Measurements from ENCODE around the gene VAMP5.
"Not testable (repeated sequence)": the region's sequence is repeated elsewhere in the genome, so short reads cannot be mapped to it uniquely, and the experiment has no call there.

The VAMP5 gene

GRCh38 chr2:85560403-85560726 is 23.9 kb upstream of the VAMP5 start:
- H2BK5ac ChIP-seq (ENCODE audit: low read depth, low read length, poor library complexity); H3K79me2 ChIP-seq (ENCODE audit: control insufficient read depth, insufficient read depth, low read length, poor library complexity); H4K91ac ChIP-seq (ENCODE audit: low read depth, low read length); H2BK120ac ChIP-seq (ENCODE audit: insufficient read depth, low read length, poor library complexity); H2AFZ ChIP-seq (ENCODE audit: insufficient read depth, low read length, poor library complexity); H3K27me3 ChIP-seq (ENCODE audit: insufficient read depth, low read length); H2AK5ac ChIP-seq (ENCODE audit: low read length); H3K23ac ChIP-seq (ENCODE audit: low read length); H3K27ac ChIP-seq (ENCODE audit: low read depth, low read length); H4K8ac ChIP-seq (ENCODE audit: low read depth, low read length); H3K79me1 ChIP-seq (ENCODE audit: low read length); DNase-seq; H3K14ac ChIP-seq (ENCODE audit: low read length); H3K18ac ChIP-seq (ENCODE audit: low read length); H4K12ac ChIP-seq (ENCODE audit: low read depth, low read length); H2BK12ac ChIP-seq (ENCODE audit: low read length); H3K4me3 ChIP-seq (ENCODE audit: low read depth, low read length); H3K9me3 ChIP-seq (ENCODE audit: insufficient read depth, low read depth, low read length); H3K4me1 ChIP-seq (ENCODE audit: control insufficient read depth in 1 of 2, insufficient read depth in 2 of 2, low read length in 2 of 2); H3K9ac ChIP-seq (ENCODE audit: low read length): not testable (repeated sequence)
- Histone ChIP-seq H3K4ac (ENCODE audit: low read depth, low read length) (peak overlapping the region; percentile 38), H3K36me3 (ENCODE audit: control insufficient read depth in 1 of 2, insufficient read depth in 2 of 2, low read length in 2 of 2) (peaks cover 7 to 13% of the 10 kb centered on the region in 2 experiments), H3K4me2 (ENCODE audit: low read length) (peak overlapping the region; percentile 97)
- WGBS (ENCODE audit: extremely low coverage, insufficient coverage, insufficient read length): no CpG with 5 or more reads among the region's 12 CpGs

GRCh38 chr2:85560812-85561279 is 23.4 kb upstream of the VAMP5 start:
- Histone ChIP-seq H4K8ac (ENCODE audit: low read depth, low read length) (peak overlapping the region; percentile 6), H3K27ac (ENCODE audit: low read depth, low read length) (no peak overlapping the region), H2BK120ac (ENCODE audit: insufficient read depth, low read length, poor library complexity) (peak overlapping the region; percentile 68), H3K36me3 (ENCODE audit: control insufficient read depth in 1 of 2, insufficient read depth in 2 of 2, low read length in 2 of 2) (peaks cover 7 to 13% of the 10 kb centered on the region in 2 experiments), H3K27me3 (ENCODE audit: insufficient read depth, low read length) (no peaks in the 10 kb centered on the region), H3K18ac (ENCODE audit: low read length) (peak overlapping the region; percentile 2), H3K9me3 (ENCODE audit: insufficient read depth, low read depth, low read length) (no peaks in the 10 kb centered on the region), H3K4ac (ENCODE audit: low read depth, low read length) (peak overlapping the region; percentile 38), H2AFZ (ENCODE audit: insufficient read depth, low read length, poor library complexity) (peak overlapping the region; percentile 33), H2BK12ac (ENCODE audit: low read length) (no peak overlapping the region), H3K23ac (ENCODE audit: low read length) (no peak overlapping the region), H3K4me3 (ENCODE audit: low read depth, low read length) (peak overlapping the region; percentile 87), H4K12ac (ENCODE audit: low read depth, low read length) (peak overlapping the region; percentile 5), H4K91ac (ENCODE audit: low read depth, low read length) (peak overlapping the region; percentile 29), H3K79me1 (ENCODE audit: low read length) (peaks cover 5% of the 10 kb centered on the region), H3K79me2 (ENCODE audit: control insufficient read depth, insufficient read depth, low read length, poor library complexity) (peaks cover 6% of the 10 kb centered on the region), H3K14ac (ENCODE audit: low read length) (no peak overlapping the region), H3K4me2 (ENCODE audit: low read length) (peak overlapping the region; percentile 97), H3K4me1 (ENCODE audit: control insufficient read depth in 1 of 2, insufficient read depth in 2 of 2, low read length in 2 of 2) (no peaks in the 10 kb centered on the region), H3K9ac (ENCODE audit: low read length) (peak overlapping the region; percentile 90), H2AK5ac (ENCODE audit: low read length) (peak overlapping the region; percentile 13), H2BK5ac (ENCODE audit: low read depth, low read length, poor library complexity) (no peak overlapping the region)
- no CpG with 5 or more reads among the region's 14 CpGs for WGBS (ENCODE audit: extremely low coverage, insufficient coverage, insufficient read length)
- DNase-seq: no peak

GRCh38 chr2:85561280-85562212 is 22.7 kb upstream of the VAMP5 start, which contains the start of gene GGCX:
Gene GGCX, minus strand, starts transcription at chr2:85561493. Its CDS starts 65 bp downstream, at chr2:85561428.
- H3K23ac ChIP-seq (ENCODE audit: low read length): no peak within 1 kb of the TSS
- peak within 1 kb of the TSS; percentile 95 for H3K9ac ChIP-seq (ENCODE audit: low read length)
- no peak within 1 kb of the TSS for H2BK12ac ChIP-seq (ENCODE audit: low read length)
- peaks cover 6% of the 10 kb centered on the region for H3K79me2 ChIP-seq (ENCODE audit: control insufficient read depth, insufficient read depth, low read length, poor library complexity)
- H4K91ac ChIP-seq (ENCODE audit: low read depth, low read length): peak within 1 kb of the TSS; percentile 71
- H3K79me1 ChIP-seq (ENCODE audit: low read length): peaks cover 5% of the 10 kb centered on the region
- no peaks in the 10 kb centered on the region for H3K27me3 ChIP-seq (ENCODE audit: insufficient read depth, low read length)
- WGBS (ENCODE audit: extremely low coverage, insufficient coverage, insufficient read length): no CpG with 5 or more reads among the region's 64 CpGs
- H4K8ac ChIP-seq (ENCODE audit: low read depth, low read length): peak within 1 kb of the TSS; percentile 95
- H4K12ac ChIP-seq (ENCODE audit: low read depth, low read length): peak within 1 kb of the TSS; percentile 80
- DNase-seq: peak; percentile 96 to 98
- no peaks in the 10 kb centered on the region for H3K4me1 ChIP-seq (ENCODE audit: control insufficient read depth in 1 of 2, insufficient read depth in 2 of 2, low read length in 2 of 2)
- peak within 1 kb of the TSS; percentile 13 for H2AK5ac ChIP-seq (ENCODE audit: low read length)
- H3K27ac ChIP-seq (ENCODE audit: low read depth, low read length): peak within 1 kb of the TSS; percentile 37
- peak within 1 kb of the TSS; percentile 68 for H2BK120ac ChIP-seq (ENCODE audit: insufficient read depth, low read length, poor library complexity)
- H3K14ac ChIP-seq (ENCODE audit: low read length): peak within 1 kb of the TSS; percentile 59
- H2AFZ ChIP-seq (ENCODE audit: insufficient read depth, low read length, poor library complexity): peak within 1 kb of the TSS; percentile 68
- peak within 1 kb of the TSS; percentile 89 for H3K4me3 ChIP-seq (ENCODE audit: low read depth, low read length)
- H3K4me2 ChIP-seq (ENCODE audit: low read length): peak within 1 kb of the TSS; percentile 97
- H3K18ac ChIP-seq (ENCODE audit: low read length): peak within 1 kb of the TSS; percentile 50
- H3K4ac ChIP-seq (ENCODE audit: low read depth, low read length): peak within 1 kb of the TSS; percentile 38
- H2BK5ac ChIP-seq (ENCODE audit: low read depth, low read length, poor library complexity): peak within 1 kb of the TSS; percentile 50
- H3K9me3 ChIP-seq (ENCODE audit: insufficient read depth, low read depth, low read length): no peaks in the 10 kb centered on the region
- H3K36me3 ChIP-seq (ENCODE audit: control insufficient read depth in 1 of 2, insufficient read depth in 2 of 2, low read length in 2 of 2): peaks cover 5 to 10% of the 10 kb centered on the region in 2 experiments

GRCh38 chr2:85564144-85564563 is 20.1 kb upstream of the VAMP5 start:
- Histone ChIP-seq H4K91ac (ENCODE audit: low read depth, low read length) (no peak overlapping the region), H3K27me3 (ENCODE audit: insufficient read depth, low read length) (no peaks in the 10 kb centered on the region), H3K36me3 (ENCODE audit: control insufficient read depth in 1 of 2, insufficient read depth in 2 of 2, low read length in 2 of 2) (no peaks in the 10 kb centered on the region), H3K18ac (ENCODE audit: low read length) (no peak overlapping the region), H3K9ac (ENCODE audit: low read length) (no peak overlapping the region), H3K27ac (ENCODE audit: low read depth, low read length) (no peak overlapping the region), H3K14ac (ENCODE audit: low read length) (no peak overlapping the region), H3K79me1 (ENCODE audit: low read length) (peaks cover 5% of the 10 kb centered on the region), H2BK5ac (ENCODE audit: low read depth, low read length, poor library complexity) (no peak overlapping the region), H3K4me1 (ENCODE audit: control insufficient read depth in 1 of 2, insufficient read depth in 2 of 2, low read length in 2 of 2) (no peaks in the 10 kb centered on the region), H3K4me3 (ENCODE audit: low read depth, low read length) (no peak overlapping the region), H2BK120ac (ENCODE audit: insufficient read depth, low read length, poor library complexity) (no peak overlapping the region), H3K79me2 (ENCODE audit: control insufficient read depth, insufficient read depth, low read length, poor library complexity) (peaks cover 6% of the 10 kb centered on the region), H3K4ac (ENCODE audit: low read depth, low read length) (no peak overlapping the region), H3K4me2 (ENCODE audit: low read length) (no peak overlapping the region), H3K9me3 (ENCODE audit: insufficient read depth, low read depth, low read length) (no peaks in the 10 kb centered on the region), H2AK5ac (ENCODE audit: low read length) (no peak overlapping the region), H4K12ac (ENCODE audit: low read depth, low read length) (no peak overlapping the region), H3K23ac (ENCODE audit: low read length) (no peak overlapping the region), H2BK12ac (ENCODE audit: low read length) (no peak overlapping the region), H2AFZ (ENCODE audit: insufficient read depth, low read length, poor library complexity) (no peak overlapping the region), H4K8ac (ENCODE audit: low read depth, low read length) (no peak overlapping the region)
- DNase-seq: no peak
- no CpG with 5 or more reads among the region's 5 CpGs for WGBS (ENCODE audit: extremely low coverage, insufficient coverage, insufficient read length)
